ENCODE results near the gene TDP2.

DNA sequence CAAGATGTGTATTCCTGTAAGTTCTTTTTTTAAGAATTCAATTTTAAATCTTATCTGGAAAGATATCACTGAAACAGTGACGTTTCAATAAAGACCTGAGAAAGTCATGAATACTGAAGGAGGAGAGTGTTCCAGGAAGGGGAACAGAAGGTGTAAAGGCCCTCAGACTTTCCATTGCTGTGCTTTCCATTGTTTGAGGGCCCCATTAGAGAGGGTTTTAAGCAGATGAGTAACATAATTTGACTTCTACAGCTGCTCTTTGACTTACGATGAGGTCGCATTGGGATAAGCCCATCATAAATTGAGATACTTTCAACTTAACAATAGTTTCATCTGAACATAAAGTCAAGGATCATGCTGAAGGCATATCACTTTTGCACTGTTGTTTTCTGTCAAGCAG lies 24.9 kb upstream of the TDP2 start:
- no peak for TF ChIP-seq POLR2A (IDR thresholded peaks at IDR 0.05)
- TF ChIP-seq, protein P1, sequence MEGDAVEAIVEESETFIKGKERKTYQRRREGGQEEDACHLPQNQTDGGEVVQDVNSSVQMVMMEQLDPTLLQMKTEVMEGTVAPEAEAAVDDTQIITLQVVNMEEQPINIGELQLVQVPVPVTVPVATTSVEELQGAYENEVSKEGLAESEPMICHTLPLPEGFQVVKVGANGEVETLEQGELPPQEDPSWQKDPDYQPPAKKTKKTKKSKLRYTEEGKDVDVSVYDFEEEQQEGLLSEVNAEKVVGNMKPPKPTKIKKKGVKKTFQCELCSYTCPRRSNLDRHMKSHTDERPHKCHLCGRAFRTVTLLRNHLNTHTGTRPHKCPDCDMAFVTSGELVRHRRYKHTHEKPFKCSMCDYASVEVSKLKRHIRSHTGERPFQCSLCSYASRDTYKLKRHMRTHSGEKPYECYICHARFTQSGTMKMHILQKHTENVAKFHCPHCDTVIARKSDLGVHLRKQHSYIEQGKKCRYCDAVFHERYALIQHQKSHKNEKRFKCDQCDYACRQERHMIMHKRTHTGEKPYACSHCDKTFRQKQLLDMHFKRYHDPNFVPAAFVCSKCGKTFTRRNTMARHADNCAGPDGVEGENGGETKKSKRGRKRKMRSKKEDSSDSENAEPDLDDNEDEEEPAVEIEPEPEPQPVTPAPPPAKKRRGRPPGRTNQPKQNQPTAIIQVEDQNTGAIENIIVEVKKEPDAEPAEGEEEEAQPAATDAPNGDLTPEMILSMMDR (IDR thresholded peaks at IDR 0.05), result no peak
